Measurements from ENCODE around the gene ARHGEF37.

ARHGEF37 gene

GRCh38 chr5:149632311-149633251 lies 51.3 kb downstream of the ARHGEF37 start:
- H3K27me3 Mint-ChIP-seq (ENCODE audit: low read depth): no peaks in the 10 kb centered on the region
- no peak overlapping the region for H3K27ac Mint-ChIP-seq
- no peaks in the 10 kb centered on the region for H3K36me3 Mint-ChIP-seq (ENCODE audit: low read depth)
- no peak for DNase-seq (ENCODE audit: low spot score)
- no peaks in the 10 kb centered on the region for H3K9me3 Mint-ChIP-seq
- peaks cover 10% of the 10 kb centered on the region for H3K4me1 Mint-ChIP-seq (ENCODE audit: low read depth)
- H3K4me3 Mint-ChIP-seq: no peak overlapping the region

- Mint-ChIP-seq H3K9me3 (no peaks in the 10 kb centered on the region), H3K4me1 (ENCODE audit: low read depth) (peaks cover 10% of the 10 kb centered on the region), H3K27ac (no peak overlapping the region), H3K4me3 (no peak overlapping the region), H3K36me3 (ENCODE audit: low read depth) (no peaks in the 10 kb centered on the region), H3K27me3 (ENCODE audit: low read depth) (no peaks in the 10 kb centered on the region)
- DNase-seq (ENCODE audit: low spot score): no peak
Observed at GRCh38 chr5:149633476-149634350, 52.4 kb downstream of the ARHGEF37 start.

GRCh38 chr5:149635394-149635793 lies 54.1 kb downstream of the ARHGEF37 start:
- no peaks in the 10 kb centered on the region for H3K27me3 Mint-ChIP-seq (ENCODE audit: low read depth)
- no peak for DNase-seq (ENCODE audit: low spot score)
- no peaks in the 10 kb centered on the region for H3K9me3 Mint-ChIP-seq
- H3K27ac Mint-ChIP-seq: no peak overlapping the region
- peaks cover 10% of the 10 kb centered on the region for H3K4me1 Mint-ChIP-seq (ENCODE audit: low read depth)
- no peak overlapping the region for H3K4me3 Mint-ChIP-seq
- H3K36me3 Mint-ChIP-seq (ENCODE audit: low read depth): no peaks in the 10 kb centered on the region

- Mint-ChIP-seq H3K27ac (no peak overlapping the region), H3K27me3 (ENCODE audit: low read depth) (no peaks in the 10 kb centered on the region), H3K9me3 (no peaks in the 10 kb centered on the region), H3K36me3 (ENCODE audit: low read depth) (no peaks in the 10 kb centered on the region), H3K4me1 (ENCODE audit: low read depth) (peaks cover 10% of the 10 kb centered on the region), H3K4me3 (no peak overlapping the region)
- DNase-seq (ENCODE audit: low spot score): no peak
Observed at GRCh38 chr5:149636191-149636860, 55.0 kb downstream of the ARHGEF37 start.

GRCh38 chr5:149636861-149637246 lies 55.6 kb downstream of the ARHGEF37 start:
- H3K36me3 Mint-ChIP-seq (ENCODE audit: low read depth): no peaks in the 10 kb centered on the region
- no peaks in the 10 kb centered on the region for H3K27me3 Mint-ChIP-seq (ENCODE audit: low read depth)
- no peak for DNase-seq (ENCODE audit: low spot score)
- no peak overlapping the region for H3K27ac Mint-ChIP-seq
- H3K9me3 Mint-ChIP-seq: no peaks in the 10 kb centered on the region
- H3K4me1 Mint-ChIP-seq (ENCODE audit: low read depth): peaks cover 10% of the 10 kb centered on the region
- H3K4me3 Mint-ChIP-seq: no peak overlapping the region

- no peak overlapping the region for H3K27ac Mint-ChIP-seq
- DNase-seq (ENCODE audit: low spot score): no peak
- no peak overlapping the region for H3K4me3 Mint-ChIP-seq
- H3K4me1 Mint-ChIP-seq (ENCODE audit: low read depth): peaks cover 3% of the 10 kb centered on the region
- H3K9me3 Mint-ChIP-seq: no peaks in the 10 kb centered on the region
- no peaks in the 10 kb centered on the region for H3K27me3 Mint-ChIP-seq (ENCODE audit: low read depth)
- H3K36me3 Mint-ChIP-seq (ENCODE audit: low read depth): no peaks in the 10 kb centered on the region
Observed at GRCh38 chr5:149638136-149638535, 56.8 kb downstream of the ARHGEF37 start.

GRCh38 chr5:149638546-149639241 lies 57.4 kb downstream of the ARHGEF37 start:
- no peaks in the 10 kb centered on the region for H3K4me1 Mint-ChIP-seq (ENCODE audit: low read depth)
- H3K9me3 Mint-ChIP-seq: no peaks in the 10 kb centered on the region
- H3K36me3 Mint-ChIP-seq (ENCODE audit: low read depth): no peaks in the 10 kb centered on the region
- H3K27ac Mint-ChIP-seq: no peak overlapping the region
- no peak for DNase-seq (ENCODE audit: low spot score)
- H3K4me3 Mint-ChIP-seq: no peak overlapping the region
- H3K27me3 Mint-ChIP-seq (ENCODE audit: low read depth): peaks cover 3% of the 10 kb centered on the region

- no peaks in the 10 kb centered on the region for H3K36me3 Mint-ChIP-seq (ENCODE audit: low read depth)
- H3K4me3 Mint-ChIP-seq: no peak overlapping the region
- no peaks in the 10 kb centered on the region for H3K4me1 Mint-ChIP-seq (ENCODE audit: low read depth)
- no peaks in the 10 kb centered on the region for H3K9me3 Mint-ChIP-seq
- DNase-seq (ENCODE audit: low spot score): no peak
- no peak overlapping the region for H3K27ac Mint-ChIP-seq
- peaks cover 4% of the 10 kb centered on the region for H3K27me3 Mint-ChIP-seq (ENCODE audit: low read depth)
Observed at GRCh38 chr5:149639737-149640136, 58.4 kb downstream of the ARHGEF37 start.

- Mint-ChIP-seq H3K4me3 (no peak overlapping the region), H3K36me3 (ENCODE audit: low read depth) (no peaks in the 10 kb centered on the region), H3K9me3 (no peaks in the 10 kb centered on the region), H3K27ac (no peak overlapping the region), H3K27me3 (ENCODE audit: low read depth) (peaks cover 4% of the 10 kb centered on the region), H3K4me1 (ENCODE audit: low read depth) (no peaks in the 10 kb centered on the region)
- no peak for DNase-seq (ENCODE audit: low spot score)
Observed at GRCh38 chr5:149640350-149640999, 59.2 kb downstream of the ARHGEF37 start.

- no peak for DNase-seq (ENCODE audit: low spot score)
- Mint-ChIP-seq H3K4me3 (no peak overlapping the region), H3K36me3 (ENCODE audit: low read depth) (no peaks in the 10 kb centered on the region), H3K4me1 (ENCODE audit: low read depth) (no peaks in the 10 kb centered on the region), H3K9me3 (no peaks in the 10 kb centered on the region), H3K27me3 (ENCODE audit: low read depth) (peaks cover 4% of the 10 kb centered on the region), H3K27ac (no peak overlapping the region)
Observed at GRCh38 chr5:149641000-149641576, 59.8 kb downstream of the ARHGEF37 start.

- Mint-ChIP-seq H3K27me3 (ENCODE audit: low read depth) (peaks cover 4% of the 10 kb centered on the region), H3K36me3 (ENCODE audit: low read depth) (no peaks in the 10 kb centered on the region), H3K27ac (no peak overlapping the region), H3K4me1 (ENCODE audit: low read depth) (no peaks in the 10 kb centered on the region), H3K4me3 (no peak overlapping the region), H3K9me3 (no peaks in the 10 kb centered on the region)
- DNase-seq (ENCODE audit: low spot score): no peak
Observed at GRCh38 chr5:149641600-149641999, 60.3 kb downstream of the ARHGEF37 start.

- H3K27ac Mint-ChIP-seq: no peak overlapping the region
- no peak overlapping the region for H3K4me3 Mint-ChIP-seq
- no peak for DNase-seq (ENCODE audit: low spot score)
- no peaks in the 10 kb centered on the region for H3K4me1 Mint-ChIP-seq (ENCODE audit: low read depth)
- no peaks in the 10 kb centered on the region for H3K36me3 Mint-ChIP-seq (ENCODE audit: low read depth)
- no peaks in the 10 kb centered on the region for H3K9me3 Mint-ChIP-seq
- peaks cover 4% of the 10 kb centered on the region for H3K27me3 Mint-ChIP-seq (ENCODE audit: low read depth)
Observed at GRCh38 chr5:149643781-149644180, 62.5 kb downstream of the ARHGEF37 start.

- H3K27ac Mint-ChIP-seq: no peak overlapping the region
- H3K36me3 Mint-ChIP-seq (ENCODE audit: low read depth): no peaks in the 10 kb centered on the region
- no peaks in the 10 kb centered on the region for H3K9me3 Mint-ChIP-seq
- no peak overlapping the region for H3K4me3 Mint-ChIP-seq
- no peaks in the 10 kb centered on the region for H3K4me1 Mint-ChIP-seq (ENCODE audit: low read depth)
- H3K27me3 Mint-ChIP-seq (ENCODE audit: low read depth): peaks cover 4% of the 10 kb centered on the region
- no peak for DNase-seq (ENCODE audit: low spot score)
Observed at GRCh38 chr5:149644629-149645028, 63.3 kb downstream of the ARHGEF37 start.
